HG02884 (cell line): ENCODE measurements around the gene C1orf210.

Experiments used
- ATAC-seq: cut with Tn5 transposase; IDR thresholded peaks from one replicate; pipeline ENCODE4 v1.9.1; 2021; ENCODE audit warnings: mild to moderate bottlenecking, moderate library complexity; ENCODE audit not compliant: unreplicated experiment

The C1orf210 gene

GRCh38 chr1:43312663-43313515 lies 27.5 kb upstream of the C1orf210 start:
- ATAC-seq, result no peak

GRCh38 chr1:43312212-43312623 lies 26.8 kb upstream of the C1orf210 start:
- no peak for ATAC-seq

GRCh38 chr1:43311521-43311920 lies 26.1 kb upstream of the C1orf210 start:
- ATAC-seq, result no peak

GRCh38 chr1:43309405-43310025 lies 24.1 kb upstream of the C1orf210 start:
- ATAC-seq, result no peak

GRCh38 chr1:43308635-43309404 lies 23.4 kb upstream of the C1orf210 start:
- ATAC-seq, result no peak

- no peak for ATAC-seq
Observed at GRCh38 chr1:43307458-43308158, 22.2 kb upstream of the C1orf210 start.

GRCh38 chr1:43306688-43307457 lies 21.5 kb upstream of the C1orf210 start:
- ATAC-seq, result no peak

- no peak for ATAC-seq
Observed at GRCh38 chr1:43305926-43306687, 20.7 kb upstream of the C1orf210 start.

- ATAC-seq, result no peak
Observed at GRCh38 chr1:43305461-43305860, 20.1 kb upstream of the C1orf210 start.

GRCh38 chr1:43304771-43305300 lies 19.5 kb upstream of the C1orf210 start:
- no peak for ATAC-seq

- ATAC-seq, result no peak
Observed at GRCh38 chr1:43304314-43304681, 18.9 kb upstream of the C1orf210 start.

- ATAC-seq, result no peak
Observed at GRCh38 chr1:43303471-43304313, 18.3 kb upstream of the C1orf210 start.

- ATAC-seq, result no peak
Observed at GRCh38 chr1:43302721-43303470, 17.5 kb upstream of the C1orf210 start.

- no peak for ATAC-seq
Observed at GRCh38 chr1:43302201-43302600, 16.8 kb upstream of the C1orf210 start.

GRCh38 chr1:43300378-43301094 lies 15.2 kb upstream of the C1orf210 start, which contains the start of gene TIE1:
TSS of gene TIE1 (plus strand) at chr1:43300982. CDS start at chr1:43301072, 90 bp downstream.
- ATAC-seq, result no peak

GRCh38 chr1:43299101-43299500 lies 13.7 kb upstream of the C1orf210 start:
- no peak for ATAC-seq

GRCh38 chr1:43298055-43298454 lies 12.7 kb upstream of the C1orf210 start:
- ATAC-seq, result no peak
